Measurements from ENCODE around the gene LGR4. TPM values are rescaled to one million over a fixed set of nuclear protein-coding genes. Genes with fewer than 3 reads are reported as not detected.

Gene LGR4
- polyA plus RNA-seq, 1 experiment: 5.8 TPM

- Histone ChIP-seq H3K27ac (ENCODE audit: low read depth, low read length) (no peak overlapping the region), H3K4me3 (ENCODE audit: low read depth, low read length) (no peak overlapping the region), H3K9me3 (ENCODE audit: control insufficient read depth, insufficient read depth, low read length) (no peaks in the 10 kb centered on the region), H3K27me3 (ENCODE audit: control insufficient read depth, insufficient read depth, low read length) (no peaks in the 10 kb centered on the region)
- no peak for DNase-seq (ENCODE audit: low read depth, low spot score)
- TF ChIP-seq CTCF (IDR thresholded peaks at IDR 0.05; ENCODE audit: low read depth, low read length): no peak
- CTCF ChIA-PET: interaction anchor here (1.1 to 2.3 kb wide), 4 partner anchors 42 to 285 kb away, joined by 5 to 6 read pairs (median 6); no protein-coding TSS in a partner anchor
- POLR2A ChIA-PET: interaction anchor here (0.7 kb wide), 1 partner anchor 1601 kb away, joined by 3 read pairs; no protein-coding TSS in a partner anchor
Measured at GRCh38 chr11:27443746-27444507, 28.7 kb downstream of the LGR4 start.

GRCh38 chr11:27443227-27443626 is 29.4 kb downstream of the LGR4 start:
- ChIA-PET CTCF (interaction anchor here (1.2 to 2.3 kb wide), 2 partner anchors 56 to 284 kb away, joined by 6 read pairs; no protein-coding TSS in a partner anchor), POLR2A (interaction anchor here (0.7 kb wide), 1 partner anchor 1601 kb away, joined by 3 read pairs; no protein-coding TSS in a partner anchor)
- no peak for DNase-seq (ENCODE audit: low read depth, low spot score)
- H3K9me3 ChIP-seq (ENCODE audit: control insufficient read depth, insufficient read depth, low read length): no peaks in the 10 kb centered on the region
- no peak for TF ChIP-seq CTCF (IDR thresholded peaks at IDR 0.05; ENCODE audit: low read depth, low read length)
- no peak overlapping the region for H3K4me3 ChIP-seq (ENCODE audit: low read depth, low read length)
- H3K27me3 ChIP-seq (ENCODE audit: control insufficient read depth, insufficient read depth, low read length): no peaks in the 10 kb centered on the region
- H3K27ac ChIP-seq (ENCODE audit: low read depth, low read length): no peak overlapping the region

- no peaks in the 10 kb centered on the region for H3K27me3 ChIP-seq (ENCODE audit: control insufficient read depth, insufficient read depth, low read length)
- DNase-seq (ENCODE audit: low read depth, low spot score): no peak
- ChIA-PET POLR2A (no interaction called here), CTCF (no interaction called here)
- no peak overlapping the region for H3K4me3 ChIP-seq (ENCODE audit: low read depth, low read length)
- TF ChIP-seq CTCF (IDR thresholded peaks at IDR 0.05; ENCODE audit: low read depth, low read length): no peak
- H3K9me3 ChIP-seq (ENCODE audit: control insufficient read depth, insufficient read depth, low read length): no peaks in the 10 kb centered on the region
- no peak overlapping the region for H3K27ac ChIP-seq (ENCODE audit: low read depth, low read length)
Measured at GRCh38 chr11:27440090-27440489, 32.5 kb downstream of the LGR4 start.

- H3K4me3 ChIP-seq (ENCODE audit: low read depth, low read length): no peak overlapping the region
- H3K27me3 ChIP-seq (ENCODE audit: control insufficient read depth, insufficient read depth, low read length): no peaks in the 10 kb centered on the region
- H3K27ac ChIP-seq (ENCODE audit: low read depth, low read length): no peak overlapping the region
- DNase-seq (ENCODE audit: low read depth, low spot score): no peak
- CTCF ChIA-PET: no interaction called here
- no peaks in the 10 kb centered on the region for H3K9me3 ChIP-seq (ENCODE audit: control insufficient read depth, insufficient read depth, low read length)
- POLR2A ChIA-PET: no interaction called here
- no peak for TF ChIP-seq CTCF (IDR thresholded peaks at IDR 0.05; ENCODE audit: low read depth, low read length)
Measured at GRCh38 chr11:27438595-27438981, 34.0 kb downstream of the LGR4 start.

GRCh38 chr11:27437829-27438594 is 34.6 kb downstream of the LGR4 start:
- no peak for TF ChIP-seq CTCF (IDR thresholded peaks at IDR 0.05; ENCODE audit: low read depth, low read length)
- H3K9me3 ChIP-seq (ENCODE audit: control insufficient read depth, insufficient read depth, low read length): no peaks in the 10 kb centered on the region
- H3K27me3 ChIP-seq (ENCODE audit: control insufficient read depth, insufficient read depth, low read length): no peaks in the 10 kb centered on the region
- no peak overlapping the region for H3K27ac ChIP-seq (ENCODE audit: low read depth, low read length)
- POLR2A ChIA-PET: no interaction called here
- no peak for DNase-seq (ENCODE audit: low read depth, low spot score)
- no peak overlapping the region for H3K4me3 ChIP-seq (ENCODE audit: low read depth, low read length)
- CTCF ChIA-PET: no interaction called here

All from AG04450 (cell line).